ENCODE data around the gene MSANTD3.
"Not testable (repeated sequence)": the region's sequence is repeated elsewhere in the genome, so short reads cannot be mapped to it uniquely, and the experiment has no call there.

The MSANTD3 gene

DNA sequence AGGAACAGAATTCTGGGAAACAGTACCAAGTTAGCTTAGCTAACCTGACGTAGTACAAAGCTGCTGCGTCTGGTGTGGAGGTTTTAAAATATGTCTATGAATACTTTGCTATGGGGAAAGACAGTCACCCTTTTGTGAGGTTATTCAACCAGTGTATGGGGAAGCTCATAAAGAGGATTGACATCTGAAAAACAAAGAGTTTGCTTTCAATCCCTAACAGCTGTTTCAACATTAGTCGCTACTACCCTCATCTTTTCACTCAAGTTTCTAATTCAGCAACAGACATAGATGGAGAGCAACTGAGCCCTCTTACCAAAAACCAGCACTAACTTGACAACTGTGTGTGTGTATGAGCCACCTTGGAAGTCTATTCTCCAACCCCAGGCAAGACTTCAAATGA is 7.8 kb upstream of the MSANTD3 start:
- TF ChIP-seq, protein P1, sequence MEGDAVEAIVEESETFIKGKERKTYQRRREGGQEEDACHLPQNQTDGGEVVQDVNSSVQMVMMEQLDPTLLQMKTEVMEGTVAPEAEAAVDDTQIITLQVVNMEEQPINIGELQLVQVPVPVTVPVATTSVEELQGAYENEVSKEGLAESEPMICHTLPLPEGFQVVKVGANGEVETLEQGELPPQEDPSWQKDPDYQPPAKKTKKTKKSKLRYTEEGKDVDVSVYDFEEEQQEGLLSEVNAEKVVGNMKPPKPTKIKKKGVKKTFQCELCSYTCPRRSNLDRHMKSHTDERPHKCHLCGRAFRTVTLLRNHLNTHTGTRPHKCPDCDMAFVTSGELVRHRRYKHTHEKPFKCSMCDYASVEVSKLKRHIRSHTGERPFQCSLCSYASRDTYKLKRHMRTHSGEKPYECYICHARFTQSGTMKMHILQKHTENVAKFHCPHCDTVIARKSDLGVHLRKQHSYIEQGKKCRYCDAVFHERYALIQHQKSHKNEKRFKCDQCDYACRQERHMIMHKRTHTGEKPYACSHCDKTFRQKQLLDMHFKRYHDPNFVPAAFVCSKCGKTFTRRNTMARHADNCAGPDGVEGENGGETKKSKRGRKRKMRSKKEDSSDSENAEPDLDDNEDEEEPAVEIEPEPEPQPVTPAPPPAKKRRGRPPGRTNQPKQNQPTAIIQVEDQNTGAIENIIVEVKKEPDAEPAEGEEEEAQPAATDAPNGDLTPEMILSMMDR (IDR thresholded peaks at IDR 0.05; ENCODE audit: low read depth, low read length), result no peak
- no peak overlapping the region for H3K4me3 ChIP-seq (ENCODE audit: low read depth, low read length)

DNA sequence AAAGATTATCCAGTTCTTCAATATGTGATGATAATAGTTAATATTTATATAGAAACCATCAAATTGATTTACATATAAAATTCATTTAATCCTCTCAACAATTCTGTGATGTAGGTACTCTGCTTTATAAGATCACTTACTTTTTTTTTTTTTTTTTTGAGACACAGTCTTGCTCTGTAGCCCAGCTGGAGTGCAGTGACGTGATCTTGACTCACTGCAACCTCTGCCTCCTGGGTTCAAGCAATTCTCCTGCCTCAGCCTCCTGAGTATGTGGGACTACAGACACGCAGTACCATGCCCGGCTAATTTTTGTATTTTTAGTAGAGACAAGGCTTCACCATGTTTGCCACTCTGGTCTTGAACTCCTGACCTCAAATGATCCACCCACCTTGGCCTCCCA is 5.8 kb upstream of the MSANTD3 start:
- not testable (repeated sequence) for H3K4me3 ChIP-seq (ENCODE audit: low read depth, low read length)

DNA sequence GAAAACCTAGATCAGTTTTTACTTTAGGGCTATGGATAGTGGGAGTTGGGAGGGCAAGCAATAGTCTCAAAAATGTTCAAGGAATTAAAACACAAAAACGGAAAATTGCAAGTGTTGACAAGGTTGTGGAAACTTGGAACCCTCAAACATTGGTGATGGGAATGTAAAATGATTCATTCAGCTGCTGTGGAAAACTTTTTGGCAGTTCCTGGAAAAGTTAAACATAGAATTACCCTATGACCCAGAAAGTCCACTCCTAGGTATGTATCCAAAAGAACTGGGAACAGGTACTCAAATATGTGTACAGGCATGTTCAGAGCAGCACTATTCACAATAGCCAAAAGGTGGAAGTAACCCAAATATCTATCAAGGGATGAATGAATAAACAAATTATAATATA is 1.2 kb upstream of the MSANTD3 start:
- TF ChIP-seq, protein P1 (IDR thresholded peaks at IDR 0.05; ENCODE audit: low read depth, low read length), result no peak
- no peak overlapping the region for H3K4me3 ChIP-seq (ENCODE audit: low read depth, low read length)

DNA sequence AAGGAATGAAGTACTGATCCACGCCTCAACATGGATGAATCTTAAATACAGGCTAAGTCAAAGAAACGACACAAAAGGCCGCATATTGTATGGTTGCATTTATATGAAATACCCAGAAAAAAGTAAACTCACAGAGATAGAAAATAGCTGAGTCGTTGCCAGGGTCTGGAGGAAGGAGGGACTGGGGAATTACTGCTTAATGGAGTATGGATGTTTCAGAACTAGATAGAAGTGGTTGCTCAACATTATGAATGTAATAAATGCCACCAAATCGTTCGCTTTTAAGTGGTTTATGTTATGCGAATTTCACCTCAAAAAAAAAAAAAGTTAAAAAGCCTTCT is 784 bp upstream of the MSANTD3 start:
- H3K4me3 ChIP-seq (ENCODE audit: low read depth, low read length), result peak overlapping the region; percentile 73
- TF ChIP-seq, protein P1 (IDR thresholded peaks at IDR 0.05; ENCODE audit: low read depth, low read length), result no peak

DNA sequence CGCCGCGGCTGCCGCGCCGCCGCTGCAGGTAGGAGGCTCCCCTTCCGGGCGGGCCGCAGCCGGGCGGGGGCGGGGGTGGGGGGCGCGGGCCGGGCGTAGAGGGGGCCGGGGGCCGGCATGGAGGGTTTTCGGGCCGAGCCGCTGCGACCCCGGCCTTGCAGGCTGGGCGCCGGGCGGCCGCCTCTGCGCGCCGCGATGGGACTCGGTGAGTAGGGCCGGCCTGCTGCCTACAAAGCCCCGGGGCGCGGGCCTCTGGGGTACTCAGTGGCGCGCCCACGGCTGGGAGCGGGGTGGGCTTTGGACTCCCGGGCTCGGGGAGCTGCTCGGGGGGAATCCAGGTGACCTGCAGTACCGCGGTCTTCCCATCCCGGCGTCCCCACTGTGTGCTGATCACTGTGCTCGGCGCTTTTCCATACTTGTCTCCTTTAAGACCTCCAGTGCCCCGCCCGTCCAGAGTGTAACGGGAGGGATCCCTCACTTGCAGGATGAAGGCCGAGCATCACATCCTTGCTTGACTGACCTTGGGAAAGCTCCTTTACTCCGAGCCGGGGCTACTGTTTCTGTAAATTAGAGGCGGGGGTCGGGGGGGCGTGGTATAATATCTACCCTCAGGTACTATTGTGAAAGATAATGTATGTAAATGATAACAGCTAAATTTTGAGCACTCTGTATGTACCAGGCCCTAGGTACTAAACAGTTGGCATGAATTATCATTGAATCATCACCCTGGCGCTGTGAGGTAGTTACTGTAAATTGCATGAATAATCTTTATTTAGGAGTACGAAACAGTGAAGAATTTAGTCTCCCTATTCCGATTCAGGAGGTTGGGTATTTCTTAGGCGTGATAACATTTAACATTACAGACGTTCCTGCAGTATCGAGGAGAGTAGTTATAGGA is 672 bp downstream of the MSANTD3 start:
- peak overlapping the region; percentile 87 for H3K4me3 ChIP-seq (ENCODE audit: low read depth, low read length)
- TF ChIP-seq, protein P1 (IDR thresholded peaks at IDR 0.05; ENCODE audit: low read depth, low read length), result no peak

DNA sequence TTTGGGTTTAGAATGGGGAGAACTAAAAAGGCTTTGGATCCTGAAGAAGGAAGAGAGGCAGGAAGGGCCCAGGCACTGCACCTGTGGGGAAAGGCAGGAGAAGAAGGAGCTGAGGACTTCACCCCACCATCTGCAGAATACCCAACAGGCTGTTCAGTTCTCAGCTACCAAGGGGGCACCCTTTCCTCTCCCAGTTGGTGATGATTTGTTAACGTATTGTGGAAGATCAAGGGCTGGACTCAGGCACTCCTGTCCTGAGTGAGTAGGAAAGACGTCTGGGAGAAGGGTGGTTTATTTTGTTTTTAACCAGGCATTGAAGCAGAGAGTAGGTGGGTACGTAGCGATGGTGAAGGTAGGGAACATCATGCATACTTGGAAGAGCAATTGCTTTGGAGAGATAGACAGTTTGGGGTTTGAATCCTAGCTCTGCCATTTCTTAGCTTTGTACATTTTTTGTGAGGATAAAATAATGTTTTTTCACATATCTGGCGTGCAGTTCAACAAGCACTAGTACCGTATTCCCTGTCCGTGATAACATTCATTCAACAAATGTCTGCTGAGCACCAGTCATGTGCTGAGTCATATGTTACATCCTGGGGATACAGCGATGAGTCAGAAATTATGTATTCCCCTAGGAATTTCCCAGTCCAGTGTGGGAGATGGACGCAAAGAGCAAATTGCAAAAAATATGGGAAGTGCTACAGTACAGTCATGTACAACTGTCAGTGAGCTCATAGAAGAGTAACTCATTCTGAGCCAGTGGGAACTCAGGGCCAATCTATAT is 2.1 kb downstream of the MSANTD3 start:
- peak overlapping the region; percentile 87 for H3K4me3 ChIP-seq (ENCODE audit: low read depth, low read length)
- TF ChIP-seq, protein P1 (IDR thresholded peaks at IDR 0.05; ENCODE audit: low read depth, low read length), result no peak

DNA sequence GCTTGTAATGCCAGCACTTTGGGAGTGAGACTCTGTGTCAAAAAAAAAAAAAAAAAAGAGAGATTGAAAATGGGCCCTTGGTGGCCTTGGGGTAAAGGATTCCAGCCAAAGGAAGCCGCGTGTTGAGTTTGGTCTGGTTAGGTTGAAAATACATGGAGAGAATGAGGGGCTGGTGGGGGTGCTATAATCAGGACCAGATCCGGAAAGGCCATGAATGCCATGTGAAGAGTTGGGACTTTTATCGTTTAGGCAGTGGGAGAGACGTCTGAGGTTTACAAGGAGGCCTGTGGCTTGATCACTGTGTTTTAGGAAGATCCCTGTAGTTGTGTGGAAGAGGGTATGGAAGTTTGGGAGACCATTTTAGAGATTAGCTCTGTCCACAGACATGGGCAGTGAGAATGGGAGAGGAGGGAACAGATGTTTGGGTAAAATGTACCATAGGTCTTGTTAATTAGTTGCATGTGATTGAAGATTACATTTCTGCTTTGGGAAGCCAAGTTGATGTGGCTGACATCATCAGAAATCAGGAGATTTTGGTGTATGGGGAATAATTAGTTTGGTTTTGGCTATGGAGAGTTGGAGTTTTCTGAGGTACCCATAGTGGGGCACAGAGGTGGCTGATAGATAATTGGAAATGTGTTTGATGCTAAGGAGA is 3.5 kb downstream of the MSANTD3 start:
- TF ChIP-seq, protein P1 (IDR thresholded peaks at IDR 0.05; ENCODE audit: low read depth, low read length), result no peak
- H3K4me3 ChIP-seq (ENCODE audit: low read depth, low read length), result peak overlapping the region; percentile 29; the same call in 1 of the 2 replicates
